K562 (cell line): Measurements from ENCODE around the gene SLC2A4. TPM values are rescaled to one million over a fixed set of nuclear protein-coding genes. Genes with fewer than 3 reads are reported as not detected.

Experiments used
- ARNT ChIP-seq, 2 experiments: fragments of 450-650 bp; IDR thresholded peaks; 2 replicates each; pipeline ENCODE4 v1.6.1; 2016; ENCODE audit warnings: mild to moderate bottlenecking in 1 of 2
- ATF1 ChIP-seq, 2 experiments: fragments of 450-650 bp in 1 of 2; IDR thresholded peaks; 2 replicates each; pipeline ENCODE4 v1.6.1; 2016; ENCODE audit warnings: missing compliant biosample characterization in 1 of 2, missing genetic modification characterization in 1 of 2
- C11orf30 ChIP-seq: fragments of 450-650 bp; IDR thresholded peaks from 2 replicates; pipeline ENCODE4 v1.6.1; 2016; ENCODE audit warnings: low read depth, mild to moderate bottlenecking
- DMBX1 ChIP-seq: fragments of 250-450 bp; sonication (Bioruptor Pico); IDR thresholded peaks from 2 replicates; pipeline ENCODE4 v1.8.0; 2022; ENCODE audit warnings: inconsistent platforms, mild to moderate bottlenecking, moderate library complexity, borderline replicate concordance
- HNRNPL ChIP-seq: fragments of 200-400 bp; formaldehyde crosslinking; IDR thresholded peaks from 2 replicates; pipeline ENCODE4 v1.6.1; 2017; ENCODE audit warnings: low read depth, mild to moderate bottlenecking, low read length
- KAT7 ChIP-seq: sonication (generic); formaldehyde crosslinking; IDR thresholded peaks from 2 replicates; pipeline ENCODE4 v1.8.0; 2022; ENCODE audit warnings: missing genetic modification reagents, mild to moderate bottlenecking, borderline replicate concordance
- KLF16 ChIP-seq: IDR thresholded peaks from 2 replicates; pipeline ENCODE4 v1.6.1; 2016; ENCODE audit warnings: antibody characterized with exemption
- MAX ChIP-seq: sonication (generic); formaldehyde crosslinking; IDR thresholded peaks from 2 replicates; pipeline ENCODE4 v1.9.0; 2022; ENCODE audit warnings: mild to moderate bottlenecking, missing genetic modification reagents
- MECOM ChIP-seq: fragments of 250-450 bp; sonication (Bioruptor Pico); IDR thresholded peaks from 2 replicates; pipeline ENCODE4 v1.8.0; 2022; ENCODE audit warnings: inconsistent platforms
- NCOA2 ChIP-seq, 2 experiments: fragments of 450-650 bp; IDR thresholded peaks; 2 replicates each; pipeline ENCODE4 v1.6.1; 2018; ENCODE audit warnings: mild to moderate bottlenecking in 2 of 2, moderate library complexity in 1 of 2; ENCODE audit not compliant: partially characterized antibody in 2 of 2
- PKNOX1 ChIP-seq: fragments of 450-650 bp; IDR thresholded peaks from 2 replicates; pipeline ENCODE4 v1.6.1; 2016
- POLR2B ChIP-seq: fragments of 450-650 bp; IDR thresholded peaks from 2 replicates; pipeline ENCODE4 v1.6.1; 2018; ENCODE audit warnings: low read depth; ENCODE audit not compliant: partially characterized antibody
- RBM15 ChIP-seq: fragments of 200-400 bp; formaldehyde crosslinking; IDR thresholded peaks from 2 replicates; pipeline ENCODE4 v1.6.1; 2018; ENCODE audit warnings: mild to moderate bottlenecking, low read length, moderate library complexity; ENCODE audit not compliant: insufficient read depth
- RCOR1 ChIP-seq, 2 experiments: IDR thresholded peaks; 2 replicates each; pipeline ENCODE4 v1.6.1; 2012; ENCODE audit warnings: low read depth in 2 of 2, low read length in 2 of 2, borderline replicate concordance in 1 of 2, improper control_type of control experiment in 1 of 2
- SUPT5H ChIP-seq: fragments of 450-650 bp; IDR thresholded peaks from 2 replicates; pipeline ENCODE4 v1.6.1; 2016
- TAL1 ChIP-seq: fragments of 450-650 bp; IDR thresholded peaks from 2 replicates; pipeline ENCODE4 v1.6.1; 2016; ENCODE audit warnings: mild to moderate bottlenecking
- U2AF1 ChIP-seq: fragments of 200-400 bp; formaldehyde crosslinking; optimal IDR thresholded peaks from 2 replicates; pipeline ENCODE3; 2017; ENCODE audit warnings: mild to moderate bottlenecking, low read depth, low read length, moderate library complexity
- UBTF ChIP-seq, 2 experiments: IDR thresholded peaks; 2 replicates each; pipeline ENCODE4 v1.6.1; 2012; ENCODE audit warnings: improper control_type of control experiment in 2 of 2, low read depth in 2 of 2, low read length in 2 of 2, borderline replicate concordance in 1 of 2
- ZC3H11A ChIP-seq: IDR thresholded peaks from 2 replicates; pipeline ENCODE4 v1.6.1; 2012; ENCODE audit warnings: low read depth, low read length, improper control_type of control experiment
- ZFX ChIP-seq: sonication (generic); formaldehyde crosslinking; IDR thresholded peaks from 2 replicates; pipeline ENCODE4 v1.8.0; 2022; ENCODE audit warnings: mild to moderate bottlenecking, missing genetic modification reagents, moderate library complexity
- ZNF696 ChIP-seq: fragments of 250-450 bp; sonication (Bioruptor Pico); conservative IDR thresholded peaks from 2 replicates; pipeline ENCODE4 v1.4.0; 2020; ENCODE audit warnings: mild to moderate bottlenecking, moderate library complexity
- polyA plus RNA-seq, 8 experiments: library from polyadenylated mRNA; depleted of rRNA in 4 of 8; stranded (reverse) in 5 of 8; unstranded in 3 of 8; fragments of >200 nt; fragmentation: Nextera tagmentation in 2 of 8; fragmentation: Illumina TruSeq in 1 of 8; extraction: Ambion mirVana in 2 of 8; extraction: Trizol in 1 of 8; gene quantifications; 2 replicates each; pipeline versions ENCODE4 v1.2.1 to v1.2.3, GENCODE V29; 2011 to 2014; ENCODE audit warnings: inconsistent platforms in 1 of 8, missing spikeins in 1 of 8
- total RNA-seq, 7 experiments: library from RNA; depleted of rRNA in 6 of 7; stranded (reverse); fragments of >200 nt in 6 of 7; fragmentation: Illumina TruSeq in 2 of 7; extraction: Trizol in 2 of 7; gene quantifications; 2 replicates each; pipeline versions ENCODE4 v1.2.1 to v1.2.3, GENCODE V29; 2011 to 2021; ENCODE audit warnings: low replicate concordance in 1 of 7
- TF ChIP-seq, protein P1 (sequence below): fragments of 250-450 bp; sonication (Bioruptor Pico); IDR thresholded peaks from 2 replicates; pipeline ENCODE4 v1.4.0; 2020; ENCODE audit warnings: mild to moderate bottlenecking, moderate library complexity, borderline replicate concordance

Gene SLC2A4
- total and polyA plus RNA-seq, 9 of the 15 experiments (the other 6 are each of a cell fraction or from before 2014, with no cell fraction given), result 0.74 to 3.5 (median 1.6) TPM

GRCh38 chr17:7315570-7316235, 34.2 kb downstream of the SLC2A4 start (continued):
- TF ChIP-seq PKNOX1 (no peak), ARNT (IDR thresholded peaks at IDR 0.05) (no peak), UBTF (IDR thresholded peaks at IDR 0.05; ENCODE audit: borderline replicate concordance in 1 of 2, low read depth in 2 of 2, low read length in 2 of 2) (0 out of 4 replicates have a peak, but pooled peaks of 1 of the 2 experiments have one; percentile 1), POLR2B (peak; percentile 11), KAT7 (CRISPR knock-in tag) (no peak), NCOA2 (IDR thresholded peaks at IDR 0.05; ENCODE audit: partially characterized antibody in 2 of 2) (no peak), C11orf30 (peak; percentile 2; the same call in 1 of the 2 replicates), TAL1 (no peak), ZNF696 (no peak), ATF1 (CRISPR knock-in tag; IDR thresholded peaks at IDR 0.05) (no peak), ATF1 (tag; IDR thresholded peaks at IDR 0.05) (peak; percentile 29; the same call in 1 of the 2 replicates), RCOR1 (IDR thresholded peaks at IDR 0.05; ENCODE audit: borderline replicate concordance in 1 of 2, low read depth in 2 of 2, low read length in 2 of 2) (no peak), ZFX (CRISPR knock-in tag) (peak; percentile 8; the same call in 1 of the 2 replicates), RBM15 (no peak), SUPT5H (0 out of 2 replicates have a peak, but pooled peaks have one; percentile 4), U2AF1 (no peak), HNRNPL (no peak), DMBX1 (CRISPR knock-in tag) (no peak), MECOM (CRISPR knock-in tag) (no peak), KLF16 (0 out of 2 replicates have a peak, but pooled peaks have one; percentile 1), ZC3H11A (no peak), MAX (CRISPR knock-in tag) (peak; percentile 2; the same call in 1 of the 2 replicates)
- TF ChIP-seq, protein P1, sequence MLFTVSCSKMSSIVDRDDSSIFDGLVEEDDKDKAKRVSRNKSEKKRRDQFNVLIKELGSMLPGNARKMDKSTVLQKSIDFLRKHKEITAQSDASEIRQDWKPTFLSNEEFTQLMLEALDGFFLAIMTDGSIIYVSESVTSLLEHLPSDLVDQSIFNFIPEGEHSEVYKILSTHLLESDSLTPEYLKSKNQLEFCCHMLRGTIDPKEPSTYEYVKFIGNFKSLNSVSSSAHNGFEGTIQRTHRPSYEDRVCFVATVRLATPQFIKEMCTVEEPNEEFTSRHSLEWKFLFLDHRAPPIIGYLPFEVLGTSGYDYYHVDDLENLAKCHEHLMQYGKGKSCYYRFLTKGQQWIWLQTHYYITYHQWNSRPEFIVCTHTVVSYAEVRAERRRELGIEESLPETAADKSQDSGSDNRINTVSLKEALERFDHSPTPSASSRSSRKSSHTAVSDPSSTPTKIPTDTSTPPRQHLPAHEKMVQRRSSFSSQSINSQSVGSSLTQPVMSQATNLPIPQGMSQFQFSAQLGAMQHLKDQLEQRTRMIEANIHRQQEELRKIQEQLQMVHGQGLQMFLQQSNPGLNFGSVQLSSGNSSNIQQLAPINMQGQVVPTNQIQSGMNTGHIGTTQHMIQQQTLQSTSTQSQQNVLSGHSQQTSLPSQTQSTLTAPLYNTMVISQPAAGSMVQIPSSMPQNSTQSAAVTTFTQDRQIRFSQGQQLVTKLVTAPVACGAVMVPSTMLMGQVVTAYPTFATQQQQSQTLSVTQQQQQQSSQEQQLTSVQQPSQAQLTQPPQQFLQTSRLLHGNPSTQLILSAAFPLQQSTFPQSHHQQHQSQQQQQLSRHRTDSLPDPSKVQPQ (CRISPR knock-in tag), result no peak
